H9 (cell line): Measurements from ENCODE around the gene RPRD1A. TPM values are rescaled to one million over a fixed set of nuclear protein-coding genes. Genes with fewer than 3 reads are reported as not detected.

Source experiments
- DNase-seq: peaks from one replicate; pipeline ENCODE4 v3.0.0-alpha.2; 2017
- H2AFZ ChIP-seq: one replicate; pipeline ENCODE4 v1.6.1; 2013; ENCODE audit warnings: mild to moderate bottlenecking, low read length, control low read depth, moderate library complexity
- H2AK5ac ChIP-seq: 2 replicates; pipeline ENCODE4 v1.6.1; 2013; ENCODE audit warnings: low read length, control low read depth, mixed read lengths; ENCODE audit not compliant: insufficient read length
- H2BK120ac ChIP-seq: one replicate; pipeline ENCODE4 v1.6.1; 2013; ENCODE audit warnings: low read depth, mild to moderate bottlenecking, low read length, control low read depth, inconsistent platforms; ENCODE audit not compliant: poor library complexity, severe bottlenecking
- H2BK12ac ChIP-seq: 2 replicates; pipeline ENCODE4 v1.6.1; 2013; ENCODE audit warnings: low read length, control low read depth, mixed read lengths, low read depth; ENCODE audit not compliant: insufficient read length
- H2BK15ac ChIP-seq: 2 replicates; pipeline ENCODE4 v1.6.1; 2013; ENCODE audit warnings: low read depth, low read length, control low read depth
- H2BK20ac ChIP-seq: one replicate; pipeline ENCODE4 v1.6.1; 2013; ENCODE audit warnings: low read depth, mild to moderate bottlenecking, low read length, control low read depth, inconsistent platforms; ENCODE audit not compliant: poor library complexity, severe bottlenecking
- H2BK5ac ChIP-seq: 2 replicates; pipeline ENCODE4 v1.6.1; 2013; ENCODE audit warnings: low read length, control low read depth, mixed read lengths; ENCODE audit not compliant: insufficient read length
- H3K14ac ChIP-seq: 2 replicates; pipeline ENCODE4 v1.6.1; 2013; ENCODE audit warnings: low read length, control low read depth; ENCODE audit not compliant: insufficient read depth
- H3K18ac ChIP-seq: 2 replicates; pipeline ENCODE4 v1.6.1; 2013; ENCODE audit warnings: low read depth, mild to moderate bottlenecking, mixed read lengths, low read length, control low read depth; ENCODE audit not compliant: insufficient read length
- H3K23ac ChIP-seq: 2 replicates; pipeline ENCODE4 v1.6.1; 2013; ENCODE audit warnings: low read length, control low read depth, mixed read lengths, low read depth; ENCODE audit not compliant: insufficient read length
- H3K23me2 ChIP-seq: 2 replicates; pipeline ENCODE4 v1.6.1; 2013; ENCODE audit warnings: low read depth, mild to moderate bottlenecking, mixed read lengths, low read length, control low read depth; ENCODE audit not compliant: insufficient read length, poor library complexity, severe bottlenecking
- H3K27ac ChIP-seq: 2 replicates; pipeline ENCODE4 v1.5.1; 2013; ENCODE audit warnings: low read length, control low read depth, mixed read lengths, low read depth; ENCODE audit not compliant: insufficient read length
- H3K27me3 ChIP-seq: 2 replicates; pipeline ENCODE4 v1.6.1; 2013; ENCODE audit warnings: low read length, control low read depth, inconsistent platforms; ENCODE audit not compliant: insufficient read depth
- H3K4ac ChIP-seq: 2 replicates; pipeline ENCODE4 v1.6.1; 2013; ENCODE audit warnings: low read depth, mild to moderate bottlenecking, control low read depth, inconsistent platforms, low read length, moderate library complexity
- H3K4me1 ChIP-seq: 2 replicates; pipeline ENCODE4 v1.6.1; 2013; ENCODE audit warnings: low read length, control low read depth, inconsistent platforms; ENCODE audit not compliant: insufficient read depth
- H3K4me2 ChIP-seq: 2 replicates; pipeline ENCODE4 v1.6.1; 2013; ENCODE audit warnings: low read length, control low read depth, mixed read lengths; ENCODE audit not compliant: insufficient read length, insufficient read depth
- H3K56ac ChIP-seq: 2 replicates; pipeline ENCODE4 v1.6.1; 2013; ENCODE audit warnings: low read depth, mild to moderate bottlenecking, mixed read lengths, low read length, control low read depth; ENCODE audit not compliant: insufficient read length
- H3K79me1 ChIP-seq: 2 replicates; pipeline ENCODE4 v1.6.1; 2013; ENCODE audit warnings: low read depth, mild to moderate bottlenecking, moderate library complexity, low read length, control low read depth, inconsistent platforms; ENCODE audit not compliant: insufficient read depth, poor library complexity, severe bottlenecking
- H3K79me2 ChIP-seq: 2 replicates; pipeline ENCODE4 v1.6.1; 2013; ENCODE audit warnings: low read length, control low read depth, inconsistent platforms; ENCODE audit not compliant: insufficient read depth
- H3K9ac ChIP-seq: 2 replicates; pipeline ENCODE4 v1.6.1; 2013; ENCODE audit warnings: low read length, control low read depth, mixed read lengths; ENCODE audit not compliant: insufficient read length; ENCODE audit errors: extremely low read depth
- H3K9me3 ChIP-seq: one replicate; pipeline ENCODE4 v1.6.1; 2013; ENCODE audit warnings: low read depth, low read length, inconsistent platforms; ENCODE audit not compliant: control insufficient read depth
- H3T11ph ChIP-seq: one replicate; pipeline ENCODE4 v1.6.1; 2013; ENCODE audit warnings: mild to moderate bottlenecking, low read length, control low read depth, inconsistent platforms
- H4K20me1 ChIP-seq: one replicate; pipeline ENCODE4 v1.6.1; 2013; ENCODE audit not compliant: control insufficient read depth, insufficient read length, insufficient read depth
- H4K5ac ChIP-seq: 2 replicates; pipeline ENCODE4 v1.6.1; 2013; ENCODE audit warnings: low read depth, mild to moderate bottlenecking, mixed read lengths, low read length, control low read depth; ENCODE audit not compliant: insufficient read length
- H4K8ac ChIP-seq: replicated peaks from 2 replicates; pipeline ENCODE4 v1.6.1; 2013; ENCODE audit warnings: low read length, control low read depth, mixed read lengths, low read depth; ENCODE audit not compliant: insufficient read length
- H4K91ac ChIP-seq: 2 replicates; pipeline ENCODE4 v1.6.1; 2013; ENCODE audit warnings: low read depth, mild to moderate bottlenecking, moderate library complexity, mixed read lengths, low read length, control low read depth; ENCODE audit not compliant: insufficient read length
- H3K27ac Mint-ChIP-seq, 3 experiments: 2 replicates in 2 of 3; 3 replicates in 1 of 3; pipeline ENCODE4 v1.8.0; 2020 to 2021; ENCODE audit warnings: mixed read lengths in 3 of 3, mild to moderate bottlenecking in 1 of 3, moderate library complexity in 1 of 3
- H3K27me3 Mint-ChIP-seq: 2 replicates; pipeline ENCODE4 v1.8.0; 2021; ENCODE audit warnings: low read depth, mild to moderate bottlenecking, moderate library complexity, mixed read lengths
- H3K36me3 Mint-ChIP-seq, 3 experiments: 2 replicates in 2 of 3; 3 replicates in 1 of 3; pipeline ENCODE4 v1.8.0; 2020 to 2021; ENCODE audit warnings: low read depth in 3 of 3, mixed read lengths in 3 of 3; ENCODE audit not compliant: insufficient read depth in 1 of 3
- H3K4me1 Mint-ChIP-seq, 2 experiments: 2 replicates each; pipeline ENCODE4 v1.8.0; 2020; ENCODE audit warnings: mixed read lengths in 2 of 2
- H3K4me3 Mint-ChIP-seq, 2 experiments: 2 replicates in 1 of 2; 3 replicates in 1 of 2; pipeline ENCODE4 v1.8.0; 2020 to 2021; ENCODE audit warnings: mild to moderate bottlenecking in 2 of 2, mixed read lengths in 2 of 2, moderate library complexity in 1 of 2
- H3K9me3 Mint-ChIP-seq, 2 experiments: 2 replicates in 1 of 2; 3 replicates in 1 of 2; pipeline ENCODE4 v1.8.0; 2020; ENCODE audit warnings: mild to moderate bottlenecking in 2 of 2, mixed read lengths in 2 of 2, moderate library complexity in 1 of 2
- CTCF ChIP-seq: fragments of 200-600 bp; sonication (generic); conservative IDR thresholded peaks from 3 replicates; pipeline ENCODE4 v1.8.0; 2021; ENCODE audit warnings: antibody characterized with exemption, mild to moderate bottlenecking
- WGBS: extraction: QIAGEN DNeasy Blood & Tissue Kit; methylation state at CpG from one replicate; pipeline ENCODE4 v1.1.7; 2013; ENCODE audit warnings: missing lambda C conversion rate, low lambda C conversion rate, mixed read lengths; ENCODE audit not compliant: insufficient read length; ENCODE audit errors: extremely low coverage; 5-methylcytosine and 5-hydroxymethylcytosine counted together
- total RNA-seq: library from RNA; stranded (reverse); gene quantifications from 2 replicates; pipeline ENCODE4 v1.2.1, GENCODE V29; 2021

The RPRD1A gene
- total RNA-seq, 1 experiment from 2014 or later, result 107 TPM

GRCh38 chr18:36114738-36115137, 47.4 kb upstream of the RPRD1A start:
- no peak overlapping the region for H3K56ac ChIP-seq
- H2BK15ac ChIP-seq, result no peak overlapping the region
- no peak overlapping the region for H3K4me2 ChIP-seq
- no peaks in the 10 kb centered on the region for H3K27me3 Mint-ChIP-seq
- no peak overlapping the region for H3K9ac ChIP-seq
- DNase-seq, result no peak
- H4K20me1 ChIP-seq, result no peaks in the 10 kb centered on the region
- no peak overlapping the region for H3K27ac Mint-ChIP-seq
- no peaks in the 10 kb centered on the region for H3K4me1 ChIP-seq
- H3K4me3 Mint-ChIP-seq, result no peak overlapping the region
- H3T11ph ChIP-seq, result no peak overlapping the region
- H4K5ac ChIP-seq, result no peak overlapping the region
- no peak overlapping the region for H2BK20ac ChIP-seq
- H3K4ac ChIP-seq, result no peak overlapping the region
- H2AFZ ChIP-seq, result no peak overlapping the region
- H4K8ac ChIP-seq, result no peak overlapping the region
- H2BK120ac ChIP-seq, result no peak overlapping the region
- H2AK5ac ChIP-seq, result no peak overlapping the region
- no peak overlapping the region for H3K27ac ChIP-seq
- H3K9me3 Mint-ChIP-seq, result no peaks in the 10 kb centered on the region
- H4K91ac ChIP-seq, result no peak overlapping the region
- H3K36me3 Mint-ChIP-seq, result peaks cover 37 to 80% (median 76%) of the 10 kb centered on the region in 3 experiments
- no peaks in the 10 kb centered on the region for H3K4me1 Mint-ChIP-seq
- no peak overlapping the region for H3K18ac ChIP-seq
- no peaks in the 10 kb centered on the region for H3K79me2 ChIP-seq
- no CpG with 5 or more reads among the region's 1 CpG for WGBS
- H2BK12ac ChIP-seq, result no peak overlapping the region
- no peak for TF ChIP-seq CTCF
- H3K23me2 ChIP-seq, result no peaks in the 10 kb centered on the region
- H3K9me3 ChIP-seq, result no peaks in the 10 kb centered on the region
- no peaks in the 10 kb centered on the region for H3K79me1 ChIP-seq
- H3K27me3 ChIP-seq, result no peaks in the 10 kb centered on the region
- H3K14ac ChIP-seq, result no peak overlapping the region
- H3K23ac ChIP-seq, result no peak overlapping the region
- H2BK5ac ChIP-seq, result no peak overlapping the region
